GM21723 (cell line): Measurements from ENCODE around the gene ALDH1L1.

ENCODE experiments used
- ATAC-seq: cut with Tn5 transposase; IDR thresholded peaks from one replicate; pipeline ENCODE4 v1.9.1; 2021; ENCODE audit warnings: mild to moderate bottlenecking, moderate library complexity; ENCODE audit not compliant: unreplicated experiment

The ALDH1L1 gene

DNA sequence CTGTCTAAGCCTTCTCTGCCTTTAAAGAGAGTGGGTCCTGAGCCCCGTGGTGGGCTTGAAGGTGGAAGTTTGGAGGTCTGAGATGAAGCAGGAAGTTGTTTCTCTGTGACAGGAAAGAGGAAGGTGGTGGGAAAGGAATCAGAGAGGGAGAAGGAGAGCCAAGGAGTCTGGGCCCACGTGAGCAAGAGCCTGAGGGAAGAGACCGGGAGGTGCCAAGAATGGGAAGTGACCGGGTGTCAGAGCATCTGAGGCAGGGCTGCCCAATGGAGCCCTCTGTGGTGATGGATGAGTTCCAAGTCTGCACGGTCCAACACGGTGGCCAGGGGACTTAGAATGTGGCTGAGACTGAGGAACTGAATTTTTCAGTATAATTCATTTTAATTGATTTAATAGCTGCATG, 24.6 kb downstream of the ALDH1L1 start:
- no peak for ATAC-seq

DNA sequence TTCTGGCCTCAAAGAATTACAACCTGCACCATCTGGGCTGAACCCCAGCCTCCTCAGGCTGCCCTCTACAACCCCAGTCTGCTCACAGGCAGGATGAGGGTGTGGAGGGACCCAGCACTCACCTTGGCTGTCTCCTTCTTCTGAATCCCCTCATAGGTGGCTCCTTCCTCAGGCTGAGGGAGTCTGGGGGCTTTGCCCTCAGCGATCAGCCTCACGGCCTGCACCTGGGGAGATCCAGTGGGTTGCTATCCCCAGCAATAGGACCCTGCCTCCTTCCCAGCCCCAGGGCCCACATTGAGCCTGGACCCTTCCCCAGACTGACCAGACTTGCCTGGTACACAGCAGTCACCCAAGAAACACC, 25.1 kb downstream of the ALDH1L1 start:
- no peak for ATAC-seq

DNA sequence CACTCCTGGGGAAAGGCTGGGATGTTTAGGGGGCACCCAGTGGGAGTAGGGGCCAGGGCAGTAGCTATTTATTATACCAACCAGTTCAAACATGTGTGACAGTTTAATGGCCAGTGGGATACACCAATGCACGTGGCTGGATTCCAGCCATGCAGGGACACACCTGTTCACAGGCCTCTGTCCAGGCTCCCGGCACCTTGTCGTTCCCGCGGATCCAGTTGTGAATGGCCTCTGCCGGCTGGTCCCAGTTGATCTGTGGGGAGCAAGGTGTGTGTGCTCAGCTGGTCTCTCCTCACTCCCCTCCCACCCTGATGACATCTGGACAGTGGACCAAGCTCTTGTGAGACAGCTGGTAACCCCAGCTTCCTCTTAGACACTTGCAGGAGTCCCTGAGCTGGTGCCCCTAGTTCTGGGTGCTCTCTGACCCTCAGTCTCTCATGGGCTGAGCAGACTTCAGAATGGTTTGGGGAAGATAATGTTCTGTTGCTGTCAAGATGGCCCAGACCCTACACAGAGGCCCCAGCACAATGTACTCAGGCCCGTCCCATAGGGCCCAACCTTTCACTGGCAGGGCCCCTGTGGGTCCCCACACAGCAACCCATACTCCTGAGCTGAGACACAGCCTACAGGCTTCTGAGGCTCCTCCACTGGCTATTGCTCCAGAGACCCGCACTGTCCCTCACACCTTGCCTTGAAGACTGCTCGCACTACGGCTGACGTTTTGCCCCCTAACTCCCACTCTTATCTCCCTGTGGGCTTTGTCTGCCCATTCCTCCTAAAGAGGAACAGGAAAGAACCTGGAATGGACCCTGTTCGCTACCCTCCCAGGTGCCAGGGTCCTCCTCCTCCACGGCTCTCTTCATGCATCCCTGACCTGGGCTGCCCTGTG, 25.8 kb downstream of the ALDH1L1 start:
- ATAC-seq, result no peak

DNA sequence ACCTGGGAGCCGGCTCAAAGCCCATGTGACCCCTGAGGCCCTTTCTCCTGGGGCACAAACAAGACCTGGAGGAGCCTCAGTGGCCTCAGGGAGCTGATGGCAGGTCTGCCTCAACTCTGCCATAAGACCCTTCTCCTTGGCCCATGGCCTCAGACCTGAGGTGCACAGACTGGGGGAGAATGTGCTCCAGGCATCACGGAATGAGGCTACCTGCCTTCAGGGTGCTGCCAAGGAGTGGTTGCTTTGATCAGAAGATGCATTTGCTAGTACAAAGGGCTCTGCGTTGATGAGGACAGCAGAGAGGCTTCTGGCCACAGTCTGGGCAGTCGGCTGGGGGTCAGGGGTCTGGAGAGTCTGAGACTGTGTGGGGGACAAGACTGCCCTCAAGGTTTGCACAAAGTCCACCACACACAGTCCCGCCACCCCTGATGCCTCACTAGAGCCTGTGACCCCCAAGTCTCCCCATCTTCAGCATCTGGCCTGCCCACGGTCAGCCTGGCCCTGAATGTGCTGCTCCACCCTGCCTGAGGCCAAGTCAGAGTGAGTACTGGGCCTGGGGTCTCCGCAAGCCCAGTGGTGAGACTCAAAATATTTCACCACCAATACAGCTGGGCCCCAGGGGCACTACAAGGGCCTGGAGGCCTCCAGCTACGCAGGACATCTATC, 26.6 kb downstream of the ALDH1L1 start:
- ATAC-seq, result no peak

DNA sequence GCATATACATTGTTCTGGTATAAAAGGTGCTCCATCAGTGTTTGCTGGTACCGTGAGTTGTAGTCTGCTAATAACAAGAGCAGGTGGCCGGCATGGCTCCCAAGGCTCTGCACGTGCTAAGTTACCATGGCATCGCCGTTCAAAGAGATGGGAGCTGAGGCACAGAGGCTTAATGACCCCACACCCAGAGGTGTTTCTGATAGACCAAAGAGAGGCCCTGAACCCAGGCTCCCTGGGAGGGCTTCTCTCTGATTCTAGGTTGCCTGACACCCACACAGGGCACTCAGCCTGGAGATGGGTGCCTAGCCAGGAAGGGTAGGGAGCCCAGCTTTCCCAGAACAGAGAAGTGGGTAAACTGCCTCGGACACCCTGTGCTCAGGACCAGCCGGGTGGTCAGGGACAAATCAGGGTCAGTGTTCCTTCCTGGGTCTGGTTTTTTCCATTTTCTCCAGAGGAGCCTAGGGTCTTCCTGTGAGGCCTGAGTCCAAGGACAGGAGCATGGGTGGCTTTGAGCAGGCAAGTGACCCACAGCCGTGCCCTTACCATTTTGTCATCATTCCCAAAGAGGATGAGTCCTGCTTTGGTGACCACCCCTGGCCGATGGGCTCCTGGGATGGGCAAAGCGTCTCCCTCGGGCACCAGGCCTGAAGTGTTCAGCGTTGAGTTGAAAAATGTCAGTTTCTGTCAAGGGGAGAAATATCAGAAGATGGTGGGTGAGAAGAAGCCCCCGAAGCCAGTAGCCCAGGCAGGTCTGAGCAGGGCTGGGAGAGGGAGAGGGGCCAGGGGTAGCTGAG, 27.3 kb downstream of the ALDH1L1 start:
- no peak for ATAC-seq

DNA sequence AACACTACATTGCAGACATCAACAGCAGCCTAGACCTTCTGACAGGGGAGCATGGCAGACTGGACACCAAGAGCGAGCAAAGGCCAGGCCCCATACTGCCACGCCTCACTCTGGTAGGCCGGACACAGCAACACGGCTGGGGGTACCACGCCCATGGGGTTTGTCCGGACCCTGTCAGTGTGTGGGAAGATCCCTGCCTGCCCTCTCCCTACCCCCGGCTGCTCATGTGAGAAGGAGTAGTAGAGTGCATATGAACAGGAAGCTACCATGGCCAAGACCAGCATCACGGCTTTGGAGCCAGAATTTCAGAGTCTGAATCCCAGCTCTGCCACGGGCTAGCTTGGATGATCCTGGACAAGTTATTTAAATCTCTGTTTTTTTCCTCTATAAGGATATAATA, 27.9 kb downstream of the ALDH1L1 start:
- no peak for ATAC-seq

DNA sequence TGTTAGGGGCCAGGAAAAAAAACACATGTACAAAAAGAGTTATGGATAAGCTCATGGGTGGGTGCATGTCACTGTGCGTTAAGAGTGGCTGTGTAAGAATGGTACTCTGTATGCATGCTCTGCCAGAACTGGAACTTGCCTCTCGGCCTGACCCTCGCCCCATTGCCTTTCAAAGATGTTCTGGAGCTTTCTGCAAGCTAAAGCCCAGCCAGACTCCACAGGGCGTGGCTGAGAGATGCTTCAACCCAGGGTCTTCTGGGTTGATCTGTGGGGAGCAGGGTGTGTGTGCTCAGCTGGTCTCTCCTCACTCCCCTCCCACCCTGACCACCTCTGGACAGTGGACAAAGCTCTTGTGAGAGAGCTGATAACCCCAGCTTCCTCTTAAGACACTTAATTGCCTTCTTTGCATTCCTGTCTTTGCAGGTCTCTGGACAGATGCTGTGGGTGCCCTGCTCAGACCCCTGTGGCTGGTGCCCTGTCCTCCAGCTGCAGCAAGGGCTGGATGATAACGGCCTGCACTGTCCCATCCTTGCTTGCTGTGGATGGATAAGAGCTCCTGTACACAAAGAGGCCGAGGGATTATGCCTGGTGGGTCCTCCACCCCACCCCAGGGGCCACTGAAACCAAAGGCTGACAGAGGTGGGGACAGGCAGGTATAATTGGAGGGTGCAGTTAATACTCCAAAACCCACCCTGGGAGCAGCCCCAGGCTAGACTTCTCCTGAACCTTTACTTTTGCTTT, 28.7 kb downstream of the ALDH1L1 start:
- no peak for ATAC-seq

DNA sequence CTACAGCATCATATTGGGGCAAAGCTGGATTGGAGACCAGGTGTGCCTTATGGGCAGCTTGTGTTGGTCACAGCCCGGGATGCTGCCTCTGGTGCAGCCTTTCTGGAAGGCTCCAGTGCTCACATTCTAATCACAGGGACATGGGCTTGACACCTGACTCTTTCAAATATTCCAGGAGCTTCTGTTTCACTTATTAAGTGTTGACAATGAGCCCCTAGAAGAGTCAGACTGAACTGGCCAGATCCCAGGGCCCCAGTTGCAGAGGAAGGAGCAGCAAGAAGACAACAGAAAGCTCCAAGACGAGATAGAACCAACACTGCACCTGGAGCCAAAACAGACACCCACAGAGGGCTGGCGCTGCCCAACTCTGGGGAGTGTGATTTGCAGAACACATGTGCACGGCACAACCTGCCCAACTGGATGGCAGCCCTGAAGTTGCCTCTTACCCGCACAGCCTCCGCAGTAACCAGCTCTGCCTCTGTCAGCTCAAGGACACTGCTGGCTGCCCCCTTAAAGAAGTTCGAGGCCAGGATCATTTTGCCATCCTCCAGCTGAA, 30.3 kb downstream of the ALDH1L1 start:
- ATAC-seq, result no peak

DNA sequence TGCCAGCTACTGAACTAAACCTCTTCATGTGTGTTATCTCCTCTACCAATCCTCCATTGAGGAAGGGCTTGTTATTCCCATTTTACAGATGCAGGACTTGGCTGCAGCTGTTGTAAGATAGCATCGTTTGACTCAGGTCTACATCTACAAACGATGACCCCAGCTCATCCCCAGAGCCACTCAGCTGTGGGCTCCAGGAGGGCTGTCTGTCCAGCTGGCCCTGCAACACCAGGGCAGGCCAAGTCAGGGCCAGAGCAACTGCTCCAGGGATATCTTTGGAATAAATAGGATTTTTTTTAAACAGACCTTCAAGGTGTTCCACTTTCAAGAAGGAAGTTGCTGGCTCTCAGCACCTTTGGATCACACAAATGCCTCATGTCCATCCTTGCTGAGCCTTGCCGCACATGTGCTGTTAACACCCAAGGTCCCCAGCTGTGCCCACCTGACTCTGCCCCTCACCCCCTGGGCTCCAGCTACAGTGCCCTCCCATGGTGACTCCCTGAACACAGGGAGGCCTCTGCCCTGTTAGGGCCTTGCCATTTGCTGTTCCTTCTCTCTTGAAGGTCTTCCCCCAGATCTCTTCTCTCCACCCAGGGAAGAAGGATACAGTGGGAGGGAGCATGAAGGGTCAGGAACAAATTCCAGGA, 31.0 kb downstream of the ALDH1L1 start:
- no peak for ATAC-seq

DNA sequence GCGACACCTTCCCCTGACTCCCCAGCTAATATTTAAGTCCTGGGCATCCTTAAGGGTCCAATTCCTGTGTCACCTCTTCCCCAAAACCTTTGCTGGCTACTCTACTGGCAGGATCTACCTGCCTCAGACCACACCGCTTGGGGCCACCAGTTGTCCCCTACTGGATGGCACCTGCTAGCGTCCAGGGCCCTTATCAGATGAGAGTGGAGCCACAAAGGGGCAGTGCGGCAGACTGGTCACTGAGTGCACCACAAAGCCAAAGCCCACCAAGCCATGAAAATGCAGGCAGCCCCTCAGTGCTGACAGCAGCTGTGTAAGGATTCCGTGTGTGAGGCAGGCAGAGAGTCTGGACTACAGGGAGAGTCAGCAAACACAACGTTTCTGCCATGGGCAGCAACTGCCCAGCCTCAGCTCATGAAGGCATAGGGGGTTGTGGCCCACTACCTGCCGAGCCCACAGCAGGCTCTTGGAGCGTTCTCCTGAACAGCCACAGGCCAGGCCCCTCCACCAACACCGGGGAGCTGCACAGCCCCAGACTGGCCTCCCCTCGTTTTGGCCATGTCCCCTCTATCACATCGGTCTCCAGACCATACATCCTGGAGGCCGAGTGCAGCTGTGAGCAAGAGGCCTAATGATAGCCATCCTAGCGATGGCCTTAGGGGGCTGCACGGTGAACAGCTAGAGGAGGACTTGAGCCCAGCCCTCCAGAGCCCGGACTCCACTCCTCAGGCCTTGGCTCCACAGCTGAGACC, 32.3 kb downstream of the ALDH1L1 start:
- no peak for ATAC-seq

DNA sequence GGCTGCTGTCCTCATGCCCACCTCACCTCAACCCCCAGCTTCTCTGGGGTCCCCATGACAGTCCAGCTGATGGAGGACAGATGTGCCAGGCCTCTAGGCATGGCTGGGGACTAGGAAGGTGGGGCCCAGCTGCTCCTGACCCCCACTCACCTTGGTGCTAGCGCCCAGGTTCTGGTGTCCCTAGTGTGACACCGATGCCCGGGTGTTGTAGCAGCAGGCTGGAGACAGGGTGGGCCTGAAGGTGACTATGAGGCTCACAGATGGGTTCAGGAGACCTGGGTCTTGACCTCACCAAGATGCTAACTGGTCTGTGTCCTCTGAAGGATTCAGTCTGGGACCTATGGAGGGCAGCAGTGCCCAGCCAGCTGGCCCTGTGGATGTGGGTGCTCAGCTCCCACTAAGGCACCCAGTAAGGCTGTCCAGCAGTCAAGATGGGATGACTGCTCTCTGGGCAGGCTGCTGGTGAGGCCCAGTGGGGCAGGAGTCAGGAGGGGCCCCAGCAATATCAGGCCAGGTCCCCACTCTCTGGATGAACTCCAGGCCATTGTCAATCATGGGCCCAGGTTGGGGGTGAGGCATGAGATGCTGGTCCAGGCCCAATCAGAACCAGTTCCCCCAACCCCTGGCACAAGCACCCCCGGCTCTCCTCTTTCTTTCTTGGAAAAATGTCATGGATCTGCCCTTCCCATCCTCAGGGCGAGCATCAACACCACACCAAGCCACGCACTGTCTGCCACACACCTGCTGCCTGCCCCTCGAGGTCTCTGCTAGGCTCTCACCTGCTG, 33.0 kb downstream of the ALDH1L1 start:
- no peak for ATAC-seq

DNA sequence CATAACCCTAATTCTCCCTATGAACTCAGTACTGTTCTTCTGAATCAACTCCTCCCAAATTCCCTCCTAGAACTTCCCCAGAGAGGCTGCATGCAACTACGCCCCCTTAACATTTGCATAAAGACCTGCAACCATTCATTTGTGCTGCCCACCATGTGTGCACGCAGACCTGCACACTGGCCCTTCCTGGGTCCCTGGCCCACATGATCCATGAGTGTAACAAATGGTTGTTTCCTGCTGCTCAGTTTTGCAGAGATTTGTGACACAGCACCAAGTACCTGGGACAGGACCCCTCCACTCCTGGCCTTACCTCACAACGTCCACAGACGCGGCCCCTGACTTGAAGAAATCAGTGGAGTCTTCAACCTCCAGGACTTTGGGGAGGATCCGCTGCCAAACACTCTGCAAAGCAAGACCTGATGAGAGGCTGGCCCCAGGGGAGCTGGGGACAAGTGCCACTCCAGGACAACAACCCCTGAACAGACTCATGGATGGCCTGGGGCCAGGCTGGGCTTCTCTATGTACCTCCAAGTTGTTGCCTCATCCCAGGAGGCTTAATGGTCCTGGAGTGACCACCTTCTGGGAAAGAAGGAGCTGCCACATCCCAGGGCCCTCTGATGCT, 33.8 kb downstream of the ALDH1L1 start:
- ATAC-seq, result no peak

DNA sequence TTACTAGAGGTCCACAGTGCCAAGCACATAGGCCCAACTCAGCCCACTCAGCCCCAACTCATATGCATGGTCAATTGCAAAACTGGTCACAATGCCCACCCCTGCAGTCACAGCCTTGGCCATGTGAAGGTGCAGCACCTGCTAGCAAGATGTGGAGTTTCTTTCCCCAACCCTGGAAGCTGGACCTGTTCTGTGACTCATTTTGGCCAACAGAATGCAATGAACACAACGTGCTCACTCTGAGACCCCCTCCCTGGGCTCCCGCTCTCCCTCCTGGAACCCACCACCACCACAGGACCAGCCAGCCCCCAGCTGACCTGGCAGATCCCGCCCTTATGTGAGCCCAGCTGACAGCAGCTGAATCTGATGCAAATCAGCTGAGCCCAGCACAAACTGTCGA, 34.4 kb downstream of the ALDH1L1 start:
- no peak for ATAC-seq

DNA sequence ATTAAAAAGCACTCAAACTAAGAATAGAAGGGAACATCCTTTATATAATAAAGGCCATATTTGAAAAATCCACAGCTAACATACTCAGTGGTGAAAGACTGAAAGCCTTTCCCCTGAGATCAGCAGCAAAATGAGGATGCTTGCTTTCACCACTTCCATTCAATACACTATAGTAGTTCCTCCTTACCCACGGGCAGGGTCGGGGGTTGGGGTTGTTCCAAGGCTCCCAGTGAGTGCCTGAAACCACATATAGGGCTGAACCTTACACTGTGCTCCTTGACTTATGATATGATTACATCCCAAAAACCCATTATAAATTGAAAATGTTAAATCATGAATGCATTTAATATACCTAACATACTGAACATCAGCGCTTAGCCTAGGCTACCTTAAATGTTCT, 37.7 kb downstream of the ALDH1L1 start:
- no peak for ATAC-seq

DNA sequence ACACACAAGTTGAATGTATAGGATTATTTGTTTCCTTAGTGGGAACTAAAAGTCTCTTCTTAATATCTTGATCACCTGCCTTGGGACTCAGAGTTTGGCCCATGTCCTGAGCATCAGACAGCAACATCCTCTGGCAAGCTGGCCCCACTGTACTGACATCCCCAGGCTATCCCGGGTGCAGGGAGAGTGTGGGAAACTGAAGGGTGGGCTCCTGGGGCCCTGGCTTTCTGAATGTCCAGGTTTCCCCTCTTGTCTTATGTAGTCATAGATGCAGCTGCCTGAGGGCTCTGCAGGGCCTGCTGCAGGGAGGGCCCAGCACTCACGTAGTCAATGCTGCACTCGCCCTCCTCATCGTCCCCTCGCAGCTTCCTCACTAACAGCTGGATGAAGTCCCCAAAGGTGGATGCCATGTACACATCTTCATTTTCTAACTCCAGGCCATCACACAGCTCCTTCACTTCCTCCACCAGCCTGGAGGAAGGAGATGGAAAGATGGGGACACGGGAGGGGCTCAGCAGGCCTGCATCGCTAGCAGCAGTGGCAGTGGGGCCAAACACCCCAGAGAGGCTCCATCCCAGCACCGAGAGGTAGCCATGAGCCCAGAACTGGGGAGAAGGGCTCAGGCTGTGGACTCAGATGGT, 42.8 kb downstream of the ALDH1L1 start:
- no peak for ATAC-seq

DNA sequence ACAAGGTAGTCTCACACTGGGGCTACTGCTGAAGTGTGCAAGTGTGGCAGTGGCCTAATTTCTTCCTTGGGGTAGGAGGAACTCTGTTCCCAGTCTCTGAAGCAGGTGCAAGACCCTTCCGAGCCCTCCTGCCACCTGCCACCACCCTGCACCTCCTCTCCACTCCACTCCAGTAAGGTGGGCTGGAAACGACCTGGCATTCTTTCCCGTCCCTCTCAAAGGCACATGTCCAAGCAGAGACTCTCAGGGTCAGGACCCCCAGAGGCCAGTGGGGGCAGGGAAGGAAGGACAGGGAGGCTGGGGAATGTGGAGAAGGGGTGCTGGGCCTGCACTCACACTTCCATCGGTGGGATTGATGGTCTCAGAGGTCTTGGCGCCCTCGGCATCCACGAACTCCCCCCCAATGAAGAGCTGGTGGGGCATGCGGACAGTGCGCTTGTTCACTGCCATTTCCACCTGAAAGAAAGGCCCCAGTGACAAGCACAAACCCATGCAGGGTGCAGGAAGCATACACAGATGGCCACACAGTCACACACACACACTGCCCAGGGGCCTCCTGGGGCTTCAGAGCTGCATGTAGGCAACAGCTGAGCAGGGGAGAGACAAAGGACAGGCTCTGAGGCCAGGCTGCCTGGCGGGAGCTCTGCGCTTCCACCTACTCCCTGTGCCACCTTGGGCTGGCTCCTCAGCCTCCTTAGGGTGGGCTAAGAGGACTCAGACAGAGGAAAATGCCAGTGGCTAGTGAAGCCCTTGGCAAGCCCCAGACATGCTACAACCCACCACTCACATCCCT, 43.8 kb downstream of the ALDH1L1 start:
- no peak for ATAC-seq
